ENCODE measurements around the gene NCS1.

DNA sequence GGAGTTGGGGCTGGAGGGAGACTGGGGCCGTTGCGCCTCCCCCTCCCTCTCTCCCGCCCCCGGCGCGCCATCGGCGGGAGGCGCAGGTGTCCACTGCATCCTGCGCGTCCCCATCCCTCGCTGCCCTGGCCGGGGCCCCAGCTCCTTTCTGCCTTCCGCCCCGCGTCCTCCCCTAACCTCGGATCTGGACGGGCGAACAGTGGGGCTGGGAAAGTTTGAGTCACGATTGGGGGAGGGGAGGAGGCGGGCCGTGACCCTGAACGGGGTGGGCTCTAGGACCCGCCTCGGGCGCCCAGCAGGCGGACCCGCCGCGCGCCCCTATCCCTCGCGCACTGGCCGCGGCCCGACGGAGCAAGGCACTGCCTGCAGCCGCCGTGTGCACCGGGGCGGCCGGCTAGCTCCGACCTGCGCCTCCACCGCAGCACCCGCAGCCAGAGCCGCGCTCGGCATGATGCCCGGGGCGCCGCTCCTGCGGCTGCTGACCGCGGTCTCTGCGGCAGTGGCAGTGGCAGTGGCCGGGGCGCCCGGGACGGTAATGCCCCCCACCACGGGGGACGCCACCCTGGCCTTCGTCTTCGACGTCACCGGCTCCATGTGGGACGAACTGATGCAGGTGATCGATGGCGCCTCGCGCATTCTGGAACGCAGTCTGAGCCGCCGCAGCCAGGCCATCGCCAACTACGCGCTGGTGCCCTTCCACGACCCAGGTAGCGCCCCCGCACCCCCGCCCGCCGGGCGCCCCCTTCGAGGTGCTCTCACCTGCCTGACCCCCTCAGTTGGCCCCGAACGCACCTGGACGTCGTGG, 93.4 kb downstream of the NCS1 start, which contains the start of gene HMCN2:
- TF ChIP-seq GATA3 (IDR thresholded peaks at IDR 0.05; ENCODE audit: low read depth, low read length) (no peak), GATA2 (IDR thresholded peaks at IDR 0.05; ENCODE audit: low read depth, low read length) (no peak)

All from SH-SY5Y (cell line).